SK-N-SH (cell line): ENCODE measurements around the gene RGR. TPM values are rescaled to one million over a fixed set of nuclear protein-coding genes. Genes with fewer than 3 reads are reported as not detected.

Source experiments
- CTCF ChIA-PET: fragments of 300-600, 350-600 bp; formaldehyde crosslinking; extraction: SDS; loops from one replicate; lab custom pipeline; 2021; lab: Yijun Ruan, JAX
- POLR2A ChIA-PET: fragments of 350-600 bp; sonication (Branson Sonifier 250); formaldehyde crosslinking; extraction: SDS; loops from one replicate; lab custom pipeline; 2020; ENCODE audit warnings: antibody characterized with exemption, inconsistent platforms; lab: Yijun Ruan, JAX
- DNase-seq: peaks from one replicate; pipeline ENCODE4 v3.0.0; 2012
- H2AFZ ChIP-seq: fragments of 200-600 bp; sonication (generic); 2 replicates; pipeline ENCODE4 v1.8.1; 2016; ENCODE audit warnings: antibody characterized with exemption, mild to moderate bottlenecking, low read depth
- H3F3A ChIP-seq: fragments of 200-600 bp; sonication (generic); replicated peaks from 2 replicates; pipeline ENCODE3; 2016; ENCODE audit warnings: antibody characterized with exemption, mild to moderate bottlenecking; ENCODE audit not compliant: insufficient read depth
- H3K27ac ChIP-seq, 2 experiments: fragments of 200-500 bp in 1 of 2; fragments of 200-600 bp in 1 of 2; sonication (Bioruptor generic) in 1 of 2; sonication (generic), shearing (Covaris generic) in 1 of 2; 2 replicates each; pipeline versions ENCODE4 v1.5.1 to v1.6.1; 2014 to 2016; ENCODE audit warnings: low read depth in 2 of 2, inconsistent platforms in 1 of 2, low read length in 1 of 2, mild to moderate bottlenecking in 1 of 2, mixed read lengths in 1 of 2
- H3K27me3 ChIP-seq: fragments of 200-600 bp; sonication (generic), shearing (Covaris generic); 2 replicates; pipeline ENCODE4 v1.6.1; 2016; ENCODE audit warnings: mixed run types; ENCODE audit not compliant: insufficient read depth
- H3K36me3 ChIP-seq, 2 experiments: fragments of 200-500 bp in 1 of 2; fragments of 200-600 bp in 1 of 2; sonication (Bioruptor generic) in 1 of 2; sonication (generic) in 1 of 2; replicated peaks in 1 of 2; 2 replicates each; pipeline versions ENCODE3 to v1.5.1; 2014 to 2016; ENCODE audit warnings: low read length in 1 of 2, mild to moderate bottlenecking in 1 of 2; ENCODE audit not compliant: insufficient read depth in 2 of 2, control insufficient read depth in 1 of 2
- H3K4me1 ChIP-seq, 2 experiments: fragments of 200-500 bp in 1 of 2; fragments of 200-600 bp in 1 of 2; sonication (Bioruptor generic) in 1 of 2; sonication (generic), shearing (Covaris generic) in 1 of 2; 2 replicates each; pipeline versions ENCODE4 v1.5.1 to v1.6.1; 2014 to 2016; ENCODE audit warnings: low read depth in 1 of 2, low read length in 1 of 2, mixed run types in 1 of 2; ENCODE audit not compliant: insufficient read depth in 2 of 2, control insufficient read depth in 1 of 2
- H3K4me2 ChIP-seq: fragments of 200-600 bp; sonication (generic), shearing (Covaris generic); 2 replicates; pipeline ENCODE4 v1.6.1; 2017; ENCODE audit warnings: mixed run types
- H3K4me3 ChIP-seq, 2 experiments: fragments of 200-500 bp in 1 of 2; fragments of 200-600 bp in 1 of 2; sonication (Bioruptor generic) in 1 of 2; sonication (generic), shearing (Covaris generic) in 1 of 2; 2 replicates each; pipeline versions ENCODE4 v1.5.1 to v1.8.1; 2014 to 2016; ENCODE audit warnings: low read depth in 2 of 2, inconsistent platforms in 1 of 2, low read length in 1 of 2, mild to moderate bottlenecking in 1 of 2, mixed read lengths in 1 of 2, moderate library complexity in 1 of 2
- H3K79me2 ChIP-seq: fragments of 200-600 bp; sonication (generic); 2 replicates; pipeline ENCODE4 v1.8.1; 2017; ENCODE audit warnings: mild to moderate bottlenecking; ENCODE audit not compliant: insufficient read depth
- H3K9ac ChIP-seq: fragments of 200-600 bp; sonication (generic); 2 replicates; pipeline ENCODE4 v1.6.1; 2017; ENCODE audit warnings: mixed run types
- H3K9me2 ChIP-seq: fragments of 200-600 bp; sonication (generic); 2 replicates; pipeline ENCODE4 v1.6.1; 2017; ENCODE audit warnings: mixed run types
- H3K9me3 ChIP-seq: fragments of 200-600 bp; sonication (generic); 2 replicates; pipeline ENCODE4 v1.6.1; 2017; ENCODE audit warnings: mixed run types, mild to moderate bottlenecking, moderate library complexity
- H4K20me1 ChIP-seq: fragments of 200-600 bp; sonication (generic); 2 replicates; pipeline ENCODE4 v1.6.1; 2017; ENCODE audit warnings: mild to moderate bottlenecking, mixed run types; ENCODE audit not compliant: insufficient read depth
- CHD2 ChIP-seq: fragments of 150-350 bp; IDR thresholded peaks from 2 replicates; pipeline ENCODE4 v1.6.1; 2018; ENCODE audit warnings: low read length; ENCODE audit not compliant: partially characterized antibody
- ELF1 ChIP-seq: IDR thresholded peaks from 2 replicates; pipeline ENCODE4 v1.4.0; 2012
- EP300 ChIP-seq, 2 experiments: IDR thresholded peaks; 2 replicates each; pipeline versions ENCODE4 v1.4.0 to v1.6.1; 2012; ENCODE audit warnings: borderline replicate concordance in 1 of 2, low read depth in 1 of 2, low read length in 1 of 2
- GATA2 ChIP-seq: sonication (generic); formaldehyde crosslinking; IDR thresholded peaks from 2 replicates; pipeline ENCODE4 v1.5.0; 2020; ENCODE audit warnings: mild to moderate bottlenecking, missing genetic modification reagents
- JUND ChIP-seq: IDR thresholded peaks from 2 replicates; pipeline ENCODE4 v1.4.0; 2012
- RFX5 ChIP-seq: IDR thresholded peaks from 2 replicates; pipeline ENCODE4 v1.6.1; 2012; ENCODE audit warnings: mild to moderate bottlenecking, improper control_type of control experiment, low read length
- RXRA ChIP-seq: IDR thresholded peaks from 2 replicates; pipeline ENCODE4 v1.4.0; 2012; ENCODE audit warnings: low read depth, mild to moderate bottlenecking, borderline replicate concordance
- SIN3A ChIP-seq: IDR thresholded peaks from 2 replicates; pipeline ENCODE4 v1.6.1; 2012; ENCODE audit warnings: low read depth, mild to moderate bottlenecking, low read length, moderate library complexity, borderline replicate concordance
- TEAD4 ChIP-seq: IDR thresholded peaks from 2 replicates; pipeline ENCODE4 v1.4.0; 2012; ENCODE audit warnings: mild to moderate bottlenecking, borderline replicate concordance; ENCODE audit not compliant: insufficient read depth
- WGBS: methylation state at CpG from one replicate; pipeline ENCODE4 v1.1.6; 2017; ENCODE audit warnings: low lambda C conversion rate; 5-methylcytosine and 5-hydroxymethylcytosine counted together
- polyA plus RNA-seq, 3 experiments: library from polyadenylated mRNA; depleted of rRNA; stranded (reverse); fragments of >200 nt; gene quantifications; 2 replicates each; pipeline ENCODE4 v1.2.3, GENCODE V29; 2012
- TF ChIP-seq, protein P1 (sequence below): fragments of 200-600 bp; sonication (generic); IDR thresholded peaks from 2 replicates; pipeline ENCODE4 v1.6.1; 2017; ENCODE audit warnings: antibody characterized with exemption, mild to moderate bottlenecking, moderate library complexity
- TF ChIP-seq, protein P2 (sequence below): IDR thresholded peaks from 2 replicates; pipeline ENCODE4 v1.4.0; 2012; ENCODE audit warnings: low read depth, borderline replicate concordance
- TF ChIP-seq, protein P3 (sequence below): fragments of 150-350 bp; IDR thresholded peaks from 2 replicates; pipeline ENCODE4 v1.6.1; 2016; ENCODE audit warnings: mild to moderate bottlenecking, low read depth, low read length
- TF ChIP-seq, protein P4 (sequence below): IDR thresholded peaks from 2 replicates; pipeline ENCODE4; 2012

Gene RGR
- polyA plus RNA-seq, 1 of the 3 experiments (the other 2 are of a cell fraction) = not detected

DNA sequence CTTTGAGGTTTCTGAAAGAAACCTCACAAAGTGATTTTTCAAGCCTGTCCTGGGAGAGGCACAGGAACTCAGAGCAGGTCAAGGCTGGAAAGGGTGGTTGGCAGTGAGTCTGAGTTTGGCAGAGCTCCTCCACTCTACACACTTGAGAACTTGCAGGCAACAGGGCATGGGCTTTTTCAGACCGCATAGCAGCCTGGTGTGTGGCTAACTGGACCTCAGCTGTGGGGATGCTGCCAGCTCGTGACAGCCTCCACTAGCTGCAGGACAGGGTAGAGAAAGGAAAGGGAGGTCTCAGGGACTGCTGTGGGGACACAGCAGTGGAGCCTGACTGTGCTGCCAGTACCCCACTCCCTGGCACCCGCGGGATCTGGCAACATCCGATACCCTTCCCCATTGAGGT is 47.9 kb upstream of the RGR start:
- Histone ChIP-seq H3K9me3 (no peaks in the 10 kb centered on the region), H3K4me3 (no peak overlapping the region), H3K9me2 (no peaks in the 10 kb centered on the region), H4K20me1 (no peaks in the 10 kb centered on the region), H3K36me3 (no peaks in the 10 kb centered on the region), H2AFZ (no peak overlapping the region), H3F3A (no peaks in the 10 kb centered on the region), H3K9ac (no peak overlapping the region), H3K4me2 (no peak overlapping the region), H3K4me1 (peaks cover 0 to 11% of the 10 kb centered on the region in 2 experiments; a peak in 1 of 4 replicates), H3K27ac (no peak overlapping the region), H3K27me3 (no peaks in the 10 kb centered on the region), H3K79me2 (no peaks in the 10 kb centered on the region)
- ChIA-PET CTCF (interaction anchor here (1.4 to 5.7 kb wide), 3 partner anchors 8 to 49 kb away, joined by 3 to 34 read pairs (median 13); no protein-coding TSS in a partner anchor), POLR2A (no interaction called here)
- DNase-seq = no peak
- WGBS = 80% methylated on average over 3 of the region's 5 CpGs
- TF ChIP-seq, protein P1, sequence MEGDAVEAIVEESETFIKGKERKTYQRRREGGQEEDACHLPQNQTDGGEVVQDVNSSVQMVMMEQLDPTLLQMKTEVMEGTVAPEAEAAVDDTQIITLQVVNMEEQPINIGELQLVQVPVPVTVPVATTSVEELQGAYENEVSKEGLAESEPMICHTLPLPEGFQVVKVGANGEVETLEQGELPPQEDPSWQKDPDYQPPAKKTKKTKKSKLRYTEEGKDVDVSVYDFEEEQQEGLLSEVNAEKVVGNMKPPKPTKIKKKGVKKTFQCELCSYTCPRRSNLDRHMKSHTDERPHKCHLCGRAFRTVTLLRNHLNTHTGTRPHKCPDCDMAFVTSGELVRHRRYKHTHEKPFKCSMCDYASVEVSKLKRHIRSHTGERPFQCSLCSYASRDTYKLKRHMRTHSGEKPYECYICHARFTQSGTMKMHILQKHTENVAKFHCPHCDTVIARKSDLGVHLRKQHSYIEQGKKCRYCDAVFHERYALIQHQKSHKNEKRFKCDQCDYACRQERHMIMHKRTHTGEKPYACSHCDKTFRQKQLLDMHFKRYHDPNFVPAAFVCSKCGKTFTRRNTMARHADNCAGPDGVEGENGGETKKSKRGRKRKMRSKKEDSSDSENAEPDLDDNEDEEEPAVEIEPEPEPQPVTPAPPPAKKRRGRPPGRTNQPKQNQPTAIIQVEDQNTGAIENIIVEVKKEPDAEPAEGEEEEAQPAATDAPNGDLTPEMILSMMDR = no peak
- TF ChIP-seq, all 33 proteins: peak for 0

DNA sequence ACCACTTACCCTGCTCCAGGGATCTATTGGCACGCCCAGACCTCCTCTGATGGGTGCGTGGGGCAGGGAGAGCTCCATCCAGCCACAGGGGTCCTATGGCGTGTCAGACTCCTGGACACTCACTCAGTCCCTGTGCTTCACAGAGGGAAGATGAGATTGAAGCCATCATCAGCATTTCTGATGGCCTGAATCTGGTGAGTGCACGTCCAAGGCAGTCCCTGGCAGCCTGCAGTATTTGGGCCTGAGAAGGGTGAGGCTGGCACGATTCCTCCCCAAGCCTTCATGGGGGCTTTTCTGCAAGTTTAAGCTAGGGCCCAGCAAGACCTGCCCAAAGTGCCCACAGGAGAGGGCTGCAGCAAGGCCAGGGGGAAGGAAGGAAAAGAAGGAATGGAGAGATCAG is 47.2 kb upstream of the RGR start:
- Histone ChIP-seq H4K20me1 (no peaks in the 10 kb centered on the region), H3K4me3 (no peak overlapping the region), H2AFZ (no peak overlapping the region), H3K36me3 (no peaks in the 10 kb centered on the region), H3K27me3 (no peaks in the 10 kb centered on the region), H3K4me1 (peaks cover 0 to 11% of the 10 kb centered on the region in 2 experiments; a peak in 1 of 4 replicates), H3K27ac (no peak overlapping the region), H3F3A (no peaks in the 10 kb centered on the region), H3K9ac (no peak overlapping the region), H3K9me2 (no peaks in the 10 kb centered on the region), H3K9me3 (no peaks in the 10 kb centered on the region), H3K4me2 (no peak overlapping the region), H3K79me2 (no peaks in the 10 kb centered on the region)
- DNase-seq = no peak
- CTCF ChIA-PET = interaction anchor here (1.4 to 5.7 kb wide), 3 partner anchors 8 to 50 kb away, joined by 3 to 34 read pairs (median 13); no protein-coding TSS in a partner anchor
- no peak for TF ChIP-seq SIN3A
- TF ChIP-seq JUND = no peak
- no peak for TF ChIP-seq EP300 (IDR thresholded peaks at IDR 0.05; ENCODE audit: borderline replicate concordance in 1 of 2, low read depth in 1 of 2, low read length in 1 of 2)
- no peak for TF ChIP-seq GATA2 (CRISPR knock-in tag)
- TF ChIP-seq CHD2 = no peak
- TF ChIP-seq, protein P2, sequence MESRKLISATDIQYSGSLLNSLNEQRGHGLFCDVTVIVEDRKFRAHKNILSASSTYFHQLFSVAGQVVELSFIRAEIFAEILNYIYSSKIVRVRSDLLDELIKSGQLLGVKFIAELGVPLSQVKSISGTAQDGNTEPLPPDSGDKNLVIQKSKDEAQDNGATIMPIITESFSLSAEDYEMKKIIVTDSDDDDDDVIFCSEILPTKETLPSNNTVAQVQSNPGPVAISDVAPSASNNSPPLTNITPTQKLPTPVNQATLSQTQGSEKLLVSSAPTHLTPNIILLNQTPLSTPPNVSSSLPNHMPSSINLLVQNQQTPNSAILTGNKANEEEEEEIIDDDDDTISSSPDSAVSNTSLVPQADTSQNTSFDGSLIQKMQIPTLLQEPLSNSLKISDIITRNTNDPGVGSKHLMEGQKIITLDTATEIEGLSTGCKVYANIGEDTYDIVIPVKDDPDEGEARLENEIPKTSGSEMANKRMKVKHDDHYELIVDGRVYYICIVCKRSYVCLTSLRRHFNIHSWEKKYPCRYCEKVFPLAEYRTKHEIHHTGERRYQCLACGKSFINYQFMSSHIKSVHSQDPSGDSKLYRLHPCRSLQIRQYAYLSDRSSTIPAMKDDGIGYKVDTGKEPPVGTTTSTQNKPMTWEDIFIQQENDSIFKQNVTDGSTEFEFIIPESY = no peak
- TF ChIP-seq RFX5 = no peak
- TF ChIP-seq, protein P3, sequence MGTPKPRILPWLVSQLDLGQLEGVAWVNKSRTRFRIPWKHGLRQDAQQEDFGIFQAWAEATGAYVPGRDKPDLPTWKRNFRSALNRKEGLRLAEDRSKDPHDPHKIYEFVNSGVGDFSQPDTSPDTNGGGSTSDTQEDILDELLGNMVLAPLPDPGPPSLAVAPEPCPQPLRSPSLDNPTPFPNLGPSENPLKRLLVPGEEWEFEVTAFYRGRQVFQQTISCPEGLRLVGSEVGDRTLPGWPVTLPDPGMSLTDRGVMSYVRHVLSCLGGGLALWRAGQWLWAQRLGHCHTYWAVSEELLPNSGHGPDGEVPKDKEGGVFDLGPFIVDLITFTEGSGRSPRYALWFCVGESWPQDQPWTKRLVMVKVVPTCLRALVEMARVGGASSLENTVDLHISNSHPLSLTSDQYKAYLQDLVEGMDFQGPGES = no peak
- TF ChIP-seq ELF1 = no peak
- no peak for TF ChIP-seq TEAD4
- TF ChIP-seq, protein P4, sequence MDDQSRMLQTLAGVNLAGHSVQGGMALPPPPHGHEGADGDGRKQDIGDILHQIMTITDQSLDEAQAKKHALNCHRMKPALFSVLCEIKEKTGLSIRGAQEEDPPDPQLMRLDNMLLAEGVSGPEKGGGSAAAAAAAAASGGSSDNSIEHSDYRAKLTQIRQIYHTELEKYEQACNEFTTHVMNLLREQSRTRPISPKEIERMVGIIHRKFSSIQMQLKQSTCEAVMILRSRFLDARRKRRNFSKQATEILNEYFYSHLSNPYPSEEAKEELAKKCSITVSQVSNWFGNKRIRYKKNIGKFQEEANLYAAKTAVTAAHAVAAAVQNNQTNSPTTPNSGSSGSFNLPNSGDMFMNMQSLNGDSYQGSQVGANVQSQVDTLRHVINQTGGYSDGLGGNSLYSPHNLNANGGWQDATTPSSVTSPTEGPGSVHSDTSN = no peak
- no peak for TF ChIP-seq RXRA
- WGBS = 10% methylated on average over 3 of the region's 5 CpGs
- POLR2A ChIA-PET = no interaction called here
